Neural cell (in vitro differentiated cells): ENCODE results near the gene USP49. TPM values are rescaled to one million over a fixed set of nuclear protein-coding genes. Genes with fewer than 3 reads are reported as not detected.
A peak's percentile ranks its signal among the peaks of the same experiment; 100 is the strongest.

Experiments used
- H2AFZ ChIP-seq: fragments of 200-600, 300-800 bp; sonication (generic), shearing (Covaris generic); 2 replicates; pipeline ENCODE4 v1.6.0; 2014; ENCODE audit warnings: low read depth, mild to moderate bottlenecking, antibody characterized with exemption, low read length, moderate library complexity
- H3F3A ChIP-seq: fragments of 200-600 bp; shearing (Covaris generic); 2 replicates; pipeline ENCODE4 v1.6.1; 2016; ENCODE audit warnings: mild to moderate bottlenecking, moderate library complexity, mixed read lengths, antibody characterized with exemption, low read length; ENCODE audit not compliant: insufficient read depth, poor library complexity, severe bottlenecking
- H3K27ac ChIP-seq: fragments of 200-600, 300-800 bp; sonication (generic), shearing (Covaris generic); 2 replicates; pipeline ENCODE4 v1.5.1; 2014; ENCODE audit warnings: mild to moderate bottlenecking, low read length, moderate library complexity
- H3K27me3 ChIP-seq: fragments of 300-800, 200-600 bp; sonication (generic), shearing (Covaris generic); 2 replicates; pipeline ENCODE4 v1.6.0; 2014; ENCODE audit warnings: mild to moderate bottlenecking, low read depth, low read length, moderate library complexity; ENCODE audit not compliant: insufficient read depth
- H3K36me3 ChIP-seq: fragments of 300-800, 200-600 bp; sonication (generic), shearing (Covaris generic); 2 replicates; pipeline ENCODE4 v1.5.1; 2014; ENCODE audit warnings: mild to moderate bottlenecking, antibody characterized with exemption, low read length, moderate library complexity; ENCODE audit not compliant: insufficient read depth
- H3K4me2 ChIP-seq: fragments of 300-800, 200-600 bp; sonication (generic), shearing (Covaris generic); 2 replicates; pipeline ENCODE4 v1.6.0; 2014; ENCODE audit warnings: mild to moderate bottlenecking, low read length
- H3K4me3 ChIP-seq: fragments of 300-800, 200-600 bp; sonication (generic), shearing (Covaris generic); 2 replicates; pipeline ENCODE4 v1.5.1; 2014; ENCODE audit warnings: mild to moderate bottlenecking, low read length, moderate library complexity
- H3K79me2 ChIP-seq: fragments of 200-600 bp; shearing (Covaris generic); replicated peaks from 2 replicates; pipeline ENCODE4 v1.6.0; 2014; ENCODE audit warnings: mild to moderate bottlenecking, low read length, moderate library complexity; ENCODE audit not compliant: insufficient read depth
- H3K9ac ChIP-seq: fragments of 300-800, 200-600 bp; sonication (generic), shearing (Covaris generic); 2 replicates; pipeline ENCODE4 v1.6.1; 2016; ENCODE audit warnings: mild to moderate bottlenecking, low read length, mixed read lengths
- H3K9me2 ChIP-seq: fragments of 200-600 bp; shearing (Covaris generic); 2 replicates; pipeline ENCODE4 v1.6.1; 2016; ENCODE audit warnings: mild to moderate bottlenecking, low read length, mixed read lengths; ENCODE audit not compliant: insufficient read depth
- H3K9me3 ChIP-seq: fragments of 200-600, 300-800 bp; sonication (generic), shearing (Covaris generic); 2 replicates; pipeline ENCODE4 v1.6.1; 2016; ENCODE audit warnings: mild to moderate bottlenecking, mixed run types, low read length, moderate library complexity, mixed read lengths
- H4K20me1 ChIP-seq: fragments of 200-600 bp; shearing (Covaris generic); 2 replicates; pipeline ENCODE4 v1.6.1; 2016; ENCODE audit warnings: mild to moderate bottlenecking, mixed run types; ENCODE audit not compliant: insufficient read depth
- EP300 ChIP-seq: fragments of 450-650 bp; conservative IDR thresholded peaks from 2 replicates; pipeline ENCODE4 v1.6.1; 2014; ENCODE audit warnings: antibody characterized with exemption, mild to moderate bottlenecking, moderate library complexity; ENCODE audit not compliant: poor library complexity, severe bottlenecking
- EZH2 ChIP-seq: fragments of 200-600, 300-800 bp; shearing (Covaris generic), sonication (generic); IDR thresholded peaks from 2 replicates; pipeline ENCODE4 v1.6.1; 2014; ENCODE audit warnings: antibody characterized with exemption, low read length, borderline replicate concordance, mild to moderate bottlenecking; ENCODE audit not compliant: insufficient read depth, poor library complexity, severe bottlenecking
- MXI1 ChIP-seq: fragments of 450-650 bp; conservative IDR thresholded peaks from 2 replicates; pipeline ENCODE4 v1.6.1; 2014; ENCODE audit warnings: antibody characterized with exemption, mild to moderate bottlenecking; ENCODE audit not compliant: poor library complexity, severe bottlenecking
- POLR2AphosphoS5 ChIP-seq: IDR thresholded peaks from 2 replicates; pipeline ENCODE4 v1.6.1; 2012
- RAD21 ChIP-seq: fragments of 450-650 bp; conservative IDR thresholded peaks from 2 replicates; pipeline ENCODE4 v1.6.1; 2014; ENCODE audit warnings: antibody characterized with exemption, mild to moderate bottlenecking, moderate library complexity
- SMC3 ChIP-seq: fragments of 450-650 bp; conservative IDR thresholded peaks from 2 replicates; pipeline ENCODE4 v1.6.1; 2014; ENCODE audit warnings: antibody characterized with exemption, mild to moderate bottlenecking, moderate library complexity; ENCODE audit not compliant: poor library complexity
- TAF1 ChIP-seq: IDR thresholded peaks from 2 replicates; pipeline ENCODE4 v1.6.1; 2012; ENCODE audit warnings: low read depth
- polyA plus RNA-seq: library from polyadenylated mRNA; depleted of rRNA; stranded (reverse); fragments of >200 nt; gene quantifications from 2 replicates; pipeline ENCODE4 v1.2.3, GENCODE V29; 2014
- TF ChIP-seq, protein P1 (sequence below): fragments of 450-650 bp; IDR thresholded peaks from 2 replicates; pipeline ENCODE4 v1.5.1; 2014; ENCODE audit warnings: antibody characterized with exemption, mild to moderate bottlenecking, moderate library complexity; ENCODE audit not compliant: poor library complexity, severe bottlenecking
- TF ChIP-seq, protein P2 (sequence below): IDR thresholded peaks from 2 replicates; pipeline ENCODE4 v1.6.1; 2012; ENCODE audit warnings: borderline replicate concordance

USP49 gene
- polyA plus RNA-seq, 1 donor from 2014 or later = 23.5 TPM

DNA sequence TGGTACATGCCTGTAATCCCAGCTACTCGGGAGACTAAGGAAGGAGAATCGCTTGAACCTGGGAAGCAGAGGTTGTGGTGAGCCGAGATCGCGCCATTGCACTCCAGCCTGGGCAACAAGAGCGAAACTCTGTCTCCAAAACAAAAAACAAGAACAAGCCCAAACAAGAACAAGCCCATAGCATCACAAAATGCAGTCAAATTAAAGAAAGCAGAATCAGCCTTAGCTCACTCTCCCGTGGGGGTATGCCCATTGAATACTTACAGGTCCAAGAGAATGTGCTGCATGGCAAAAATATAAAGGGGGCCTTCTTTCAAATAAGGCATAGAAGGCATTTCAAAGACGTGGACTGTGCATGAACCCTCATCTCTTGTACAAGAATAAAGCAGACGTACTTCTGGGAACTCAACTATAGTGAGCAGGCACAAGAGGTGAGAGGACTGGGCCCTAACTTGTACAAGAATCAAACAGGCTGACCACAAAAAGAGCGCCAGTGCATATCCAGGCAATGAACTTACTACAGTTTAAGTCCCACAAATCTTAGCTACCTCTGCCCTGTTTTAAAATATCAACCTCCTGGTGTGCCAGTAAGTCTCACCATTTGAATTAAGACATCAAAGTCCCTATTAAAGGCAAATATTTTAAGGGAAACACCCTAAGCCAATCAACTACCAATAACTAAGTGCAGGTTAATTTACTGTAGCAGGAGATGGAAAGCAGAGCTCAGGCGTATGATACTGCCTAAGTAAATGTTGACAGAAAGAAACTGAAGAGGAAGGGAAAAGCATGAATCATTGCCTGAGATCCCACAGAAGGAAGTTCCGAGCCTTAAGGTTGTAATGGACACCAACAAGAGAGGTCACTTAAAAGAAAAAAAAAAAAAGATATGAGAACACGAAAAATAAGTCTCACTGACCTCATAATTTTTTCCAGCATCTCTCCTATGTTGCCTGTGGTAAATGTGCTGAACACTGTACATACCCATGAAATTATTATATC lies 70.3 kb downstream of the USP49 start:
- Histone ChIP-seq H4K20me1 (no peaks in the 10 kb centered on the region), H3K79me2 (no peaks in the 10 kb centered on the region), H3K9me3 (no peaks in the 10 kb centered on the region), H3K9ac (no peak overlapping the region), H3K27me3 (no peaks in the 10 kb centered on the region), H3K9me2 (no peaks in the 10 kb centered on the region), H3K4me2 (no peak overlapping the region), H3K27ac (no peak overlapping the region), H3K36me3 (no peaks in the 10 kb centered on the region), H3K4me3 (no peak overlapping the region), H2AFZ (no peak overlapping the region), H3F3A (no peaks in the 10 kb centered on the region)
- no peak for TF ChIP-seq MXI1

- Histone ChIP-seq H4K20me1 (no peaks in the 10 kb centered on the region), H3K9me3 (no peaks in the 10 kb centered on the region), H3K9me2 (no peaks in the 10 kb centered on the region), H3K79me2 (no peaks in the 10 kb centered on the region), H3K4me2 (no peak overlapping the region), H3K36me3 (no peaks in the 10 kb centered on the region), H3F3A (no peaks in the 10 kb centered on the region), H3K27ac (peak overlapping the region; percentile 6), H3K9ac (no peak overlapping the region), H3K4me3 (peak overlapping the region; percentile 1), H3K27me3 (no peaks in the 10 kb centered on the region), H2AFZ (no peak overlapping the region)
- TF ChIP-seq POLR2AphosphoS5 (peak; percentile 29), EP300 (peak; percentile 64)
- TF ChIP-seq, protein P1, sequence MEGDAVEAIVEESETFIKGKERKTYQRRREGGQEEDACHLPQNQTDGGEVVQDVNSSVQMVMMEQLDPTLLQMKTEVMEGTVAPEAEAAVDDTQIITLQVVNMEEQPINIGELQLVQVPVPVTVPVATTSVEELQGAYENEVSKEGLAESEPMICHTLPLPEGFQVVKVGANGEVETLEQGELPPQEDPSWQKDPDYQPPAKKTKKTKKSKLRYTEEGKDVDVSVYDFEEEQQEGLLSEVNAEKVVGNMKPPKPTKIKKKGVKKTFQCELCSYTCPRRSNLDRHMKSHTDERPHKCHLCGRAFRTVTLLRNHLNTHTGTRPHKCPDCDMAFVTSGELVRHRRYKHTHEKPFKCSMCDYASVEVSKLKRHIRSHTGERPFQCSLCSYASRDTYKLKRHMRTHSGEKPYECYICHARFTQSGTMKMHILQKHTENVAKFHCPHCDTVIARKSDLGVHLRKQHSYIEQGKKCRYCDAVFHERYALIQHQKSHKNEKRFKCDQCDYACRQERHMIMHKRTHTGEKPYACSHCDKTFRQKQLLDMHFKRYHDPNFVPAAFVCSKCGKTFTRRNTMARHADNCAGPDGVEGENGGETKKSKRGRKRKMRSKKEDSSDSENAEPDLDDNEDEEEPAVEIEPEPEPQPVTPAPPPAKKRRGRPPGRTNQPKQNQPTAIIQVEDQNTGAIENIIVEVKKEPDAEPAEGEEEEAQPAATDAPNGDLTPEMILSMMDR = no peak
Measured at GRCh38 chr6:41823178-41823577, 72.0 kb downstream of the USP49 start.

- Histone ChIP-seq H3K9ac (no peak overlapping the region), H3K9me3 (no peaks in the 10 kb centered on the region), H3F3A (no peaks in the 10 kb centered on the region), H3K27me3 (no peaks in the 10 kb centered on the region), H2AFZ (no peak overlapping the region), H3K4me3 (no peak overlapping the region), H3K79me2 (no peaks in the 10 kb centered on the region), H3K9me2 (no peaks in the 10 kb centered on the region), H3K27ac (no peak overlapping the region), H3K4me2 (no peak overlapping the region), H3K36me3 (no peaks in the 10 kb centered on the region), H4K20me1 (no peaks in the 10 kb centered on the region)
- TF ChIP-seq EZH2 (no peak), SMC3 (no peak), TAF1 (no peak), RAD21 (no peak), EP300 (no peak), MXI1 (no peak), POLR2AphosphoS5 (no peak)
- TF ChIP-seq, protein P2, sequence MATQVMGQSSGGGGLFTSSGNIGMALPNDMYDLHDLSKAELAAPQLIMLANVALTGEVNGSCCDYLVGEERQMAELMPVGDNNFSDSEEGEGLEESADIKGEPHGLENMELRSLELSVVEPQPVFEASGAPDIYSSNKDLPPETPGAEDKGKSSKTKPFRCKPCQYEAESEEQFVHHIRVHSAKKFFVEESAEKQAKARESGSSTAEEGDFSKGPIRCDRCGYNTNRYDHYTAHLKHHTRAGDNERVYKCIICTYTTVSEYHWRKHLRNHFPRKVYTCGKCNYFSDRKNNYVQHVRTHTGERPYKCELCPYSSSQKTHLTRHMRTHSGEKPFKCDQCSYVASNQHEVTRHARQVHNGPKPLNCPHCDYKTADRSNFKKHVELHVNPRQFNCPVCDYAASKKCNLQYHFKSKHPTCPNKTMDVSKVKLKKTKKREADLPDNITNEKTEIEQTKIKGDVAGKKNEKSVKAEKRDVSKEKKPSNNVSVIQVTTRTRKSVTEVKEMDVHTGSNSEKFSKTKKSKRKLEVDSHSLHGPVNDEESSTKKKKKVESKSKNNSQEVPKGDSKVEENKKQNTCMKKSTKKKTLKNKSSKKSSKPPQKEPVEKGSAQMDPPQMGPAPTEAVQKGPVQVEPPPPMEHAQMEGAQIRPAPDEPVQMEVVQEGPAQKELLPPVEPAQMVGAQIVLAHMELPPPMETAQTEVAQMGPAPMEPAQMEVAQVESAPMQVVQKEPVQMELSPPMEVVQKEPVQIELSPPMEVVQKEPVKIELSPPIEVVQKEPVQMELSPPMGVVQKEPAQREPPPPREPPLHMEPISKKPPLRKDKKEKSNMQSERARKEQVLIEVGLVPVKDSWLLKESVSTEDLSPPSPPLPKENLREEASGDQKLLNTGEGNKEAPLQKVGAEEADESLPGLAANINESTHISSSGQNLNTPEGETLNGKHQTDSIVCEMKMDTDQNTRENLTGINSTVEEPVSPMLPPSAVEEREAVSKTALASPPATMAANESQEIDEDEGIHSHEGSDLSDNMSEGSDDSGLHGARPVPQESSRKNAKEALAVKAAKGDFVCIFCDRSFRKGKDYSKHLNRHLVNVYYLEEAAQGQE = no peak
- TF ChIP-seq, protein P1 = no peak
Measured at GRCh38 chr6:41822021-41822420, 73.2 kb downstream of the USP49 start.
